ENCODE results near the gene GFER.

- TF ChIP-seq, protein P1, sequence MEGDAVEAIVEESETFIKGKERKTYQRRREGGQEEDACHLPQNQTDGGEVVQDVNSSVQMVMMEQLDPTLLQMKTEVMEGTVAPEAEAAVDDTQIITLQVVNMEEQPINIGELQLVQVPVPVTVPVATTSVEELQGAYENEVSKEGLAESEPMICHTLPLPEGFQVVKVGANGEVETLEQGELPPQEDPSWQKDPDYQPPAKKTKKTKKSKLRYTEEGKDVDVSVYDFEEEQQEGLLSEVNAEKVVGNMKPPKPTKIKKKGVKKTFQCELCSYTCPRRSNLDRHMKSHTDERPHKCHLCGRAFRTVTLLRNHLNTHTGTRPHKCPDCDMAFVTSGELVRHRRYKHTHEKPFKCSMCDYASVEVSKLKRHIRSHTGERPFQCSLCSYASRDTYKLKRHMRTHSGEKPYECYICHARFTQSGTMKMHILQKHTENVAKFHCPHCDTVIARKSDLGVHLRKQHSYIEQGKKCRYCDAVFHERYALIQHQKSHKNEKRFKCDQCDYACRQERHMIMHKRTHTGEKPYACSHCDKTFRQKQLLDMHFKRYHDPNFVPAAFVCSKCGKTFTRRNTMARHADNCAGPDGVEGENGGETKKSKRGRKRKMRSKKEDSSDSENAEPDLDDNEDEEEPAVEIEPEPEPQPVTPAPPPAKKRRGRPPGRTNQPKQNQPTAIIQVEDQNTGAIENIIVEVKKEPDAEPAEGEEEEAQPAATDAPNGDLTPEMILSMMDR (conservative IDR thresholded peaks at IDR 0.05; ENCODE audit: low read depth, low read length), result no peak
- TF ChIP-seq EZH2 (IDR thresholded peaks at IDR 0.05; ENCODE audit: borderline replicate concordance, low read depth, low read length, poor library complexity, severe bottlenecking), result no peak
Observed at GRCh38 chr16:1938316-1938715, 45.7 kb upstream of the GFER start.
